NCI-H446 (cell line): ENCODE data around the gene CD8B2.
"Not testable (repeated sequence)": the region's sequence is repeated elsewhere in the genome, so short reads cannot be mapped to it uniquely, and the experiment has no call there.

Experiments used
- DNase-seq, 2 experiments: peaks; one replicate each; lab custom pipeline; 2025; lab: John Stamatoyannopoulos, UW

The CD8B2 gene

GRCh38 chr2:106486551-106487385 lies at the start of gene CD8B2:
CD8B2 (plus strand) TSS chr2:106487364; CDS start chr2:106487427, 63 bp downstream.
- not testable (repeated sequence) for DNase-seq

- DNase-seq, result not testable (repeated sequence)
Observed at GRCh38 chr2:106461882-106462281, 25.3 kb upstream of the CD8B2 start.

- DNase-seq, result not testable (repeated sequence)
Observed at GRCh38 chr2:106467516-106467915, 19.6 kb upstream of the CD8B2 start.

GRCh38 chr2:106468107-106468506 lies 19.1 kb upstream of the CD8B2 start, which contains the start of gene RGPD3:
RGPD3 (minus strand) TSS chr2:106468413; CDS start chr2:106468288, 125 bp downstream.
- not testable (repeated sequence) for DNase-seq

GRCh38 chr2:106470658-106471057 lies 16.5 kb upstream of the CD8B2 start:
- not testable (repeated sequence) for DNase-seq

GRCh38 chr2:106477647-106478046 lies 9.5 kb upstream of the CD8B2 start:
- DNase-seq, result not testable (repeated sequence)

GRCh38 chr2:106479563-106479962 lies 7.6 kb upstream of the CD8B2 start:
- DNase-seq, result not testable (repeated sequence)

- not testable (repeated sequence) for DNase-seq
Observed at GRCh38 chr2:106487386-106488191, 425 bp downstream of the CD8B2 start.

- DNase-seq, result not testable (repeated sequence)
Observed at GRCh38 chr2:106489701-106490100, 2.5 kb downstream of the CD8B2 start.

GRCh38 chr2:106492399-106492798 lies 5.2 kb downstream of the CD8B2 start:
- not testable (repeated sequence) for DNase-seq

- not testable (repeated sequence) for DNase-seq
Observed at GRCh38 chr2:106492913-106493312, 5.7 kb downstream of the CD8B2 start.

- not testable (repeated sequence) for DNase-seq
Observed at GRCh38 chr2:106498549-106498948, 11.4 kb downstream of the CD8B2 start.

GRCh38 chr2:106500350-106500749 lies 13.2 kb downstream of the CD8B2 start:
- DNase-seq, result not testable (repeated sequence)

GRCh38 chr2:106502351-106502750 lies 15.2 kb downstream of the CD8B2 start:
- not testable (repeated sequence) for DNase-seq

- DNase-seq, result not testable (repeated sequence)
Observed at GRCh38 chr2:106504192-106504591, 17.0 kb downstream of the CD8B2 start.

GRCh38 chr2:106504787-106505186 lies 17.6 kb downstream of the CD8B2 start:
- DNase-seq, result not testable (repeated sequence)

GRCh38 chr2:106506002-106506687 lies 19.0 kb downstream of the CD8B2 start:
- not testable (repeated sequence) for DNase-seq

- DNase-seq, result not testable (repeated sequence)
Observed at GRCh38 chr2:106508660-106509373, 21.7 kb downstream of the CD8B2 start.

- DNase-seq, result not testable (repeated sequence)
Observed at GRCh38 chr2:106509374-106509770, 22.2 kb downstream of the CD8B2 start.

GRCh38 chr2:106510791-106511190 lies 23.6 kb downstream of the CD8B2 start:
- DNase-seq, result not testable (repeated sequence)

GRCh38 chr2:106511476-106511901 lies 24.3 kb downstream of the CD8B2 start:
- not testable (repeated sequence) for DNase-seq
